Fibroblast of skin of left quadriceps (primary cell): ENCODE results near the gene RNF157.
"Not testable (repeated sequence)": the region's sequence is repeated elsewhere in the genome, so short reads cannot be mapped to it uniquely, and the experiment has no call there.

Source experiments
- DNase-seq, 2 experiments: peaks; one replicate each; pipeline ENCODE4 v3.0.0-alpha.2; 2013; ENCODE audit warnings: low read depth in 2 of 2

The RNF157 gene

GRCh38 chr17:76254275-76254674 lies 14.0 kb upstream of the RNF157 start:
- DNase-seq = no peak

- DNase-seq = no peak
Measured at GRCh38 chr17:76253841-76254240, 13.5 kb upstream of the RNF157 start.

- not testable (repeated sequence) for DNase-seq
Measured at GRCh38 chr17:76252967-76253766, 12.9 kb upstream of the RNF157 start.

GRCh38 chr17:76252040-76252954 lies 12.0 kb upstream of the RNF157 start:
- no peak for DNase-seq

GRCh38 chr17:76251478-76252039 lies 11.3 kb upstream of the RNF157 start:
- DNase-seq = no peak

GRCh38 chr17:76250141-76250540 lies 9.8 kb upstream of the RNF157 start:
- no peak for DNase-seq

GRCh38 chr17:76248013-76248782 lies 7.9 kb upstream of the RNF157 start:
- DNase-seq = no peak

GRCh38 chr17:76247304-76247703 lies 7.0 kb upstream of the RNF157 start:
- DNase-seq = no peak

- DNase-seq = peak in 1 of 2 experiments; percentile 32
Measured at GRCh38 chr17:76246080-76247066, 6.1 kb upstream of the RNF157 start.

GRCh38 chr17:76244721-76245120 lies 4.4 kb upstream of the RNF157 start:
- not testable (repeated sequence) for DNase-seq

GRCh38 chr17:76243826-76244679 lies 3.8 kb upstream of the RNF157 start:
- peak; percentile 60 to 66 for DNase-seq

- no peak for DNase-seq
Measured at GRCh38 chr17:76241691-76242255, 1.5 kb upstream of the RNF157 start.

GRCh38 chr17:76241204-76241538 lies 878 bp upstream of the RNF157 start:
- no peak for DNase-seq

GRCh38 chr17:76239538-76240274 lies 587 bp downstream of the RNF157 start:
- DNase-seq = no peak

- DNase-seq = no peak
Measured at GRCh38 chr17:76238847-76239537, 1.3 kb downstream of the RNF157 start.

GRCh38 chr17:76237859-76238313 lies 2.4 kb downstream of the RNF157 start:
- no peak for DNase-seq

GRCh38 chr17:76236603-76237002 lies 3.7 kb downstream of the RNF157 start:
- no peak for DNase-seq

- DNase-seq = no peak
Measured at GRCh38 chr17:76235883-76236282, 4.4 kb downstream of the RNF157 start.
